NCI-H2196 (cell line): ENCODE results near the gene MRPL53.
"Not testable (repeated sequence)": the region's sequence is repeated elsewhere in the genome, so short reads cannot be mapped to it uniquely, and the experiment has no call there.

Source experiments
- DNase-seq: peaks from one replicate; lab custom pipeline; 2025; ENCODE audit not compliant: unreplicated experiment; lab: John Stamatoyannopoulos, UW

Gene MRPL53

DNA sequence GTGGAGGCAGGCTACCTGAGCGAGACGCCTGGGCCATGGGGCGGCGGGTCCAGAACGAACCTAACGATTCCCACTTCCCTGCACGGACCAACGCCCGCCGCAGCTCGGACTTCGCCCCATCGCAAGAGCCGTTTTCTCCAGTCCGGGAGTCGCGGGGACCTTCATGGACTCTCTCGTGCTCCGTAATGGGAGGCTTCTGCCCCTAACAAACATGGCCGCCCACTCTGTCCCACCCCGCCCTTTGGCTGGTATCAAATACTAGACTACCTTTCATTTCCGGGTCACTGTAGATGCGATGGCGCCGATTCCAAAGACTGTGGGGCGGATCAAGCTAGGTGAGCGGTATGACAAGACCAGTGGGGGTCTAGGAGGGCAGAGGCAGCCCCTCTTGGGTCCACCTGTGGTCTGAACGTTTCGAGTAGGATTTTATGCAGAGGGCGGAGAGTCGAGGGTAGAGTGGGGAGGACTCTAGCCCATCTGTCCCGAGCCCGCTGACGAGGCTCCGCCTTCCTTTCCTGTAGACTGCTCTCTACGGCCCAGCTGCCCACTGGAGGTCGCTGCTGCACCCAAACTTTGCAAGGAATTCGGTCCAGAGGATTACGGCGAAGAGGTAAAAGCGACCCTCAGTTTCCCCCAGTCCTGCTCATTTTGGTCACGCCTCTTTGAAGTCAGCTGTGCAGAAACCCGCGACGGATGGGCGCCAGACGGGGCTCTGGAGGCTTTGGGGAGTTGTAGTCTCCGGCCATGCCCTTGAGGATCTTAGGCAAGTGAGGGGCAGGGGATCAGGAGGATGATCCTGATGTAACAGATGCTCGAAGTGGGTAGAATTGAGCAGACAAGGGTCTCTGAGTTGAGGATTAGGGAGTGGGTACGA is 10.6 kb upstream of the MRPL53 start, which contains the start of the genes CCDC142 and TTC31:
TSS of gene CCDC142 (minus strand) at position 198 of the 874 bp plus-strand sequence. CDS start at position 37, 161 bp downstream.
TSS of gene TTC31 (plus strand) at position 281 of the 874 bp plus-strand sequence. CDS start at position 296, 15 bp downstream.
- peak; percentile 77 for DNase-seq

DNA sequence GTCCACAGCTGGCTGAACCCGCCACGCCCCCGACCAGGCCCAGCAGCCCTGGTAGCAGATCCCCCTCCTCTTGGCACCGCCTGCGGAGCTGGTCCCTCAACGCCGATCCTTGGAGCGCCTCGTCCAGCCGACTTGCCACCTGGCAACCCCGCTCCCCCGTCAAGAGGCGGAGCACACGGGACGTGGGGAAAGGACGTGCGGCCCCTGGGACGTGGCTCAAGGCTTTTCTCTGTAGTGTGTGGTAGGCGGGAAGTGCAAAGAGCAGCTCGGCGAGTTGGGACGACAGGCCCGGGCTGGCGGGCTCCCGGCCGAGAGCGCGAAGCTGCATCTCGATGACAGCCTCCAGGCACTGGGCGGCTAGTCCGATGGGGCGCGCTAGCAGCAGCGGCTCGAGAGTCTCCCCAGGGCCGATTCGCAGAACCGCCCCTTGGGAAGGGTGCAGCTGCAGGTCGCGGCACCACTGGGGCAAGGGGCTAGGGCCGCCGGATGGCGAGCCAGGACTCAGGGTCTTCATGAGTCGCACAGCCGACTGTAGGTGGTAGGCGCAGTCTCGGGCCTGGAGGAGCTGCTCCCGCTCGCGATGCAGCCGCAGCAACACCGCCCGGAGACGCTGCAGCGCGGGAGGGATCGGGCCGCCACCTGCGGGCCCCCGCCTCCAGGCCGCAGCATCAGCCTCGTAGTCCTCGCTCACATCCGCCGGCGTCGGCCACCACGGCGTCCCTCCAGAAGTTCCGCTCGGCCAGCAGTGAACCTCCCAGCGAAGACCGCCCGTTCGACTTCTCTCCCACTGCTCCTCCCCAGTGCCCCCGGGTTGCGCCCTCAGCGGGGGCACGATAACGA is 9.7 kb upstream of the MRPL53 start:
- no peak for DNase-seq

DNA sequence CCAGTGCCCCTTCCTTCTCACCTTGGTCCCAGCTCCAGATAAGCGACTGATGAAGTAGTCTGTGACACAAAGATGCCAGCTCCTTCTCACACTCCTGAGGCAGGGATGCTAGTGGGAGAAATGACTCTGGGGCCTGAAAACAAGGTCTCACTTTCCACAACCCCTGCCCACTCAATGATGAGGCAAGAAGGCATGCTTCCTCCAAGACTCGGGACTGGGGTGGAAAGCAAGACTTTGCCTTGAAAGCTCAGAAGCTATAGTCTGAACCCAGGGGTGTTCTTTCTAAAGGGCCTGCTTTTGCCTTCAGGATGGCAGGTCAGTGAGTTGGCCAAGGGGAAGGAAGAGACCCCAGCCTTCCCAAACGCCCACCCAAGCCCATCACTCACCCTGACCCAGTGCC is 9.0 kb upstream of the MRPL53 start:
- no peak for DNase-seq

DNA sequence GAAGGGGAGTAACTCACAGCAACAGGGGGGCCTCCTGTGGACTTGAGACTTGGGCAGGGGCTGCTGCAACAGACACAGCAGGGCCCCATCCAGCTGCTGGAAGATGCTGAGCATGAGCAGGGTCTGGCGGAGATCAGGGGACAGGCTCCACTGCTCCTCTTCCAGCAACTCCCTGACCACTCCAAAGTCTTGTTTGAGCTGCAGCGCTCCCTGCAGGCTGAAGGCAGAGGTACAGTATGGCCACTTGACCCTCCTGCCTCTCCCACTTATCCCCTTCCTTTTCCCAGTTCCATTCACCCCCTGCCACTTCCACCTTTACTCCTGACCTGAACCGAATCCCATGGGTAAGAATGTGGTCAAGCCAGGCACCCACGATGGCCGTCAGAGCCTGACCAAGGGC is 2.4 kb upstream of the MRPL53 start:
- peak; percentile 1 for DNase-seq

DNA sequence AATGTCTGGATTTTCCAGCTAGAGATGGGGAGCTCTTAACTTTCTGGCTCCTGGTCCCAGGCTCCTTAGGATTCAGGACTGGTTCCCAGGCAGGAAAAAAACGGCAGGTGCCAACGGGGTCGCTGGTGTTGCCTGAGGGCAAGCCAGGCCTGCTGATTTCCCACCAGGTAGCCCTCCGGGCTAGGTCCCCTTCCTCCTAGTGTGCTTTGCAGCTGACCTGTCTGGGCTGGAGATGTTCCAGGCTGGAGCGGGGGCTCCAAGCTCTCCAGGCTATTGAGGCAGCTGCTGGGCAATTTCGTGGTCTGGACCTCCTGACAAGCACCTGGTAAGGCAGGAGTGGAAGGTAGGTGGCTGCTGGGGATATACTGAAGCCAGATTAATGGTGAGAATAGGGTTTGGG is 2.0 kb upstream of the MRPL53 start:
- DNase-seq: no peak

DNA sequence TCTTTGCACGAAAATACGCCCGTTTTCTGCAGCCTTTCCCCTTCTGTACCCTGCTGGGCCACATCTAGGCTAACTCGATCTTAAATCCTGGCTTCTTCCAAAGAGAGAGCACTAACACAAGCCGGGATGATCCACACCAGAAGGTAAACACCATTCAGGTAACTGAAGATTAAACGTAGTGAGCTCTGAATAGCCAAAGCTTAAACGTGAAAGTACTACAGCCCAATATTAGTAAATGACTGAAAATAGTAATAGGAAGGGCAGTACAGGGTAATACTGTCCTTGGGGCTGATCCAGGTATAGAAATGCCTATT is 422 bp upstream of the MRPL53 start:
- no peak for DNase-seq

DNA sequence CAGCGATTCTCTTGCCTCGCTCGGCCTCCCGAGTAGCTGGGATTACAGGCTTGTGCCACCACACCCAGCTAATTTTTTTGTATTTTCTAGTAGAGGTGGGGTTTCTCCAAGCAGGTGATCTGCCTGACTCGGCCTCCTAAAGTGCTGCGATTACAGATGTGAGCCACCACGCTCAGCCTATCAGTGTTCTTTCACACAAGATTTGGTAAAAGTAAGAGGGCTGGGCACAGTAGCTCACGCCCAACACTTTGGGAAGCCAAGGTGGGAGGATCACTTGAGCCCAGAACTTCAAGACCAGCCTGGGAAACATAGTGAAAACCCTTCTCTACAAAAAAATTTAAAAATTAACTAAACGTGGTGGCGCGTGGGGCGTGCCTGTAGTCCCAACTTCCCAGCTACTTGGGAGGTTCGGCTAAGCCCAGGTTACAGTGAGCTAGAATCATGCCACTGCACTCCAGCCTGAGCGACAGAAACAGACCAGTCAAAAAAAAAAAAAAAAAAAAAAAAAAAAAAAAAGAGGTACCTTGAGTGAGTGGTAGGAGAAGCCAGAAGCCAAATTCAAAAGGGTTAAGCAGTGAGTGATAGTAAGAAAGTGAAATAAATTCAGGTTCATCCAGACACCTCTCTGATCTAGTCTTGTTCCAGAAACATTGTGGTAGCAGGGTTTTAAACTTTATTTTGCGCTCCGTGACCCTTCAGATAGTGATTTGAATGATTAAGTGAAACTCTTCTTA is 981 bp downstream of the MRPL53 start:
- DNase-seq: no peak

DNA sequence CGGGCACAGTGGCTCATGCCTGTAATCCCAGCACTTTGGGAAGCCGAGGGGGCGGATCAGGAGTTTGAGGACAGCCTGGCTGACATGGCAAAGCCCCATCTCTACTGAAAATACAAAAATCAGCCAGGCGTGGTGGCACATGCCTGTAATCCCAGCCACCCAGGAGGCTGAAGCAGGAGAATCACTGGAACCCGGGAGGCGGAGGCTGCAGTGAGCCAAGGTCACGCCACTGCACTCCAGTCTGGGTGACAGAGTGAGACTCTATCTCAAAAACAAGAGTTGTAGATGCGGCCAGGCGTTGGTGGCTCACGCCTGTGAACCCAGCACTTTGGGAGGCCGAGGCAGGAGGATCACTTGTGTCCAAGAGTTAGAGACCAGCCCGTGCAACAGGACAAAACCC is 1.7 kb downstream of the MRPL53 start:
- not testable (repeated sequence) for DNase-seq

DNA sequence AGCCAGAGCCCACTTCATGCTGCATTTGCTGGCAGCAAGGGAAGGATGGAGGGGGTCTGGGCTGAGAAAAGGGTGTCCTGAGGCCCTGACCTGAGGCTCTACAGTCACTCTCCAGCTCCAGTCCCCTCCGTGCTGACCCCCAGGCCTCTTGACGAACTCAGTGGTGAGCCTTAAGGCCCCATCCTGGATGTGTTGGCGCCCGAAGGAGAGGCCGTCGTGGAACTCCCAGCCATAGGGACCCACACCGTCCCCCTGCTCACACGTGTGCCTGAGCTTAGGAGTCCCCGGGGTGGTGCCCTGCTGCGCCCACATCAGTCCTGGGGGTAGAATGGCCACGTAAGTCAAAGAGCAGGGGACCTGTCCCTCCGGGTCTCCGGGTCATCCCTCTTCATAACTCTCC is 8.1 kb downstream of the MRPL53 start:
- no peak for DNase-seq

DNA sequence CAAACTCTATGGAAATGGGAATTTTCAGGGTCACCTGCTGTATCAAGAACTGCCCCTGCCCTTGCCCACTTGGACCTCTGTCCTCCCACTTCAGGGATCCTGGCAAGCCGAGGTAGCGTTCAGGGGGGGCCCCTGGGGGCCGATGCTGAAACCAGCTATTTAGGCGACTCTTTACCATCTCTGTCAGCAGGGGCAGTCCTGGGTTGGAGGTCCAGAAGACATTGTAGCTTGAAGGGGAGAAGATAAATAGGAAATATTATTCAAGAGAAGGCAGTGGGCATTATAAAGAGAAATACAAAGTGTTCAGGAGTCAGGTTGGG is 9.7 kb downstream of the MRPL53 start:
- DNase-seq: no peak

DNA sequence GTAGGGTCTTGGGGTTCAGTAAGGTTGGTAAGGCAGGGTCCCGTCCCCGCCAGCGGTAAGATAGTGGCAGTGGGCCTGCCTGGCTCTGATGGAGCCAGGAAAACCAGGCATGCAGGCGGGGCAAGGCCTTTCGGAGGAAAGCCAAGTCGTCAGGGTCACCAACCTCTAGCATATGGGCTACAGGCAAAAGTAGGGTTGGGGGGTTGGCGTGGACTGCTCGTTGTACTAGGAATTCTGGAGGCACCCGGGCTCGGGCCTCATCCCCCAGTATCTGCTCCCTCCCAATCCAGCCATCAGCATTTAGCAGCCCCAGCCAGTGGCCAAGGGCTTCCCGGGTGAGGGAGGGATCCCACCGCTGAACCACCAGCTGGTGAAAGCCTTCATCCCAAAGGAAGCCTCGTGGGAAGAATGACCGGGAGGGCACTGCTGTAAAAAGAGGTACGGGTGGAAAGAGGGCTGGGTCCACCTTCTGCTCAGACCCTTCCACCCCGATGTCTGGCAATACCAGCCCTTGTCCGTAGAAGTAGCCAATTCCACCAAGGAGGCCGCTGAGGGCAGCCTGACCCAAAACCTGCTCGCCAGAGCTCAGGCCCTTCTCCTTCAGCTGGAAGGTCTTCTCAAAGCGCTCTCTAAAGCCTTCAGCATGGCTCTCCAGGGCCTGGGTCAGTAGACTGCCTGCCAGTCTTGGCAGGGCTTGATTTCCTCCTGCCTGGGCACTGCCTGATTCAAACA is 10.3 kb downstream of the MRPL53 start:
- DNase-seq: no peak

DNA sequence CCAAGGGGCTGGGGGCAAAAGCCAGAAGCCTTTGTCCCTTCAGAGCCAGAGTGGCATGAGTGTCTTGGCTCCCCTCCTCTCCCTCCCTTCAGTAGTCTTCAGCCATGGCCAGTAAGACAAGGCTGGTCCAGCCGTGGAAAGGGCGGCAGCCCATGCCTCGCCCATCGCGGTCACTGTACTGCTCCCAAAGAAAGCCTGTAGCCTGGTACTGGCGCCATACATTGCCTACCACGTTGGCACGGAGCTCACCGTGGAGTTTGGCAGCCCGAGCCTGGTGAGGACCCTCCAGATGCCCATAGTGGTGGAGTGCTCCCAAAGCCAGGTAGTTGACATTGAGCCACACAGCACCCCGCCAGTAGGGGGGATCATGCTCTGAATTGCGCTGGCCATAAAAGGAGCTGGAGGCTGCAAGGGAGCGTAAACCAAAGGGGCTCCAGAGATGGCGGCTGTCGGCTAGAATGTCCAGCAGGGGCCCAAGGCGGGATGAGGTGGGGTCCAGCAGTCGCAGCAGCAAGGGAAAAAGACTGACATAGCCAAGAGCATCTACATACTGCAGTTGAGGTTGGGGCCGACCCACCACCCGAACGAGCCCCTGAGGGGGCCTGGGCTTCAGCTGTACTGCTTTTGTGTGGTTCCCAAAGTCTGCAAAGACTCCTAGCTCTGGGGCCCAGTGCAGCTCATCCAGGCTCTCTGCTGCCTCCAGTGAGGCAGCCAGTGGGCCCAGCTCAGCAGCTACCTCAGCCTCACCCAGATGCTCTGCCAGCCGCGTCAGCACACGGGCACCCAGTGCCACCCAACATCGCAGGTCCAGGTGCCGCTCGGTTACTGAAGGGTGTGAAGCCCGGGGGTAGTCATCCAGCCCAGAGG is 11.1 kb downstream of the MRPL53 start:
- no peak for DNase-seq

DNA sequence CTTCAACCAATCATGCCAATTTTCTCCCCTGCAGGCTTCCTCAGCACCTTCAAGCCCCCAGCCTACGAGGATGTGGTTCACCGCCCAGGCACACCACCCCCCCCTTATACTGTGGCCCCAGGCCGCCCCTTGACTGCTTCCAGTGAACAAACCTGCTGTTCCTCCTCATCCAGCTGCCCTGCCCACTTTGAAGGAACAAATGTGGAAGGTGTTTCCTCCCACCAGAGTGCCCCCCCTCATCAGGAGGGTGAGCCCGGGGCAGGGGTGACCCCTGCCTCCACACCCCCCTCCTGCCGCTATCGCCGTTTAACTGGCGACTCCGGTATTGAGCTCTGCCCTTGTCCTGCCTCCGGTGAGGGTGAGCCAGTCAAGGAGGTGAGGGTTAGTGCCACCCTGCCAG is 12.3 kb downstream of the MRPL53 start:
- not testable (repeated sequence) for DNase-seq

DNA sequence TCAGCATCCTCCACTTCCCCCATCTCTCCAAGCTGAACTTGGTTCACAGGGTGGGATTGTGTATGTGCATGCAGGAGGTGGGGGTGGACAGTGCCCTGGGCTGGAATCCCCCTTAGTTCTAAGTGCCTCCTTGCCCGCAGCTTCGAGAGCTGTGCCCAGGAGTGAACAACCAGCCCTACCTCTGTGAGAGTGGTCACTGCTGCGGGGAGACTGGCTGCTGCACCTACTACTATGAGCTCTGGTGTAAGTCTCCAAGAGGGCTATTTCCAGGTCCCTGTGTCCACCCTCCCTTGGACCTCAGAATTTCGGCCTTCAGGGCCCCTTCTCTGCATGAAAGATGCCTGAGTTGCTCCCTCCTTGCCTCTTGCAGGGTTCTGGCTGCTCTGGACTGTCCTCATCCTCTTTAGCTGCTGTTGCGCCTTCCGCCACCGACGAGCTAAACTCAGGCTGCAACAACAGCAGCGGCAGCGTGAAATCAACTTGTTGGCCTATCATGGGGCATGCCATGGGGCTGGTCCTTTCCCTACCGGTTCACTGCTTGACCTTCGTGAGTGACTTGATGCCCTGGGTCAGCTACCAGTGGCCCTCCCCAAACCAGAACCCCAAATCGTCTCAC is 12.9 kb downstream of the MRPL53 start:
- not testable (repeated sequence) for DNase-seq

DNA sequence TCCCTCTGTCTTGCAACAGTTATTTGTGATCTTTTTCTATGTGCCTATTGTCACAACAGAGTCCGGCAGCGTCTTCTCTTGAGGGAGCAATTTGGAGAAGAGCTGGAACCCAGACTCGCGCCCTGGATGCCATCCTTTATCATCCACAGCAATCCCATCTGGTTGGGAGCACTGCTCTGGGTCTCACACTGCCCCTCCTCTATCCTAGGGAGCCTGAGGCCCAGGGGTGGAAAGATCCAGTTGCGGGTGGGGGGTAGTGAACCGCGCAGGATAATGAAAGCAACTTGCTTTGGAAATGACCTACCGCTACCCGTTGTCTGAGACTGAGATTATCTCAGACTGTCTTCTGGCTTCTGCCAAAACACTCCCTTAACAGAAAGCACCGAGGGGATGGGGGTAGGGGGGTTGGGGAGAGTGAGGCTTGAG is 13.5 kb downstream of the MRPL53 start:
- DNase-seq: no peak

DNA sequence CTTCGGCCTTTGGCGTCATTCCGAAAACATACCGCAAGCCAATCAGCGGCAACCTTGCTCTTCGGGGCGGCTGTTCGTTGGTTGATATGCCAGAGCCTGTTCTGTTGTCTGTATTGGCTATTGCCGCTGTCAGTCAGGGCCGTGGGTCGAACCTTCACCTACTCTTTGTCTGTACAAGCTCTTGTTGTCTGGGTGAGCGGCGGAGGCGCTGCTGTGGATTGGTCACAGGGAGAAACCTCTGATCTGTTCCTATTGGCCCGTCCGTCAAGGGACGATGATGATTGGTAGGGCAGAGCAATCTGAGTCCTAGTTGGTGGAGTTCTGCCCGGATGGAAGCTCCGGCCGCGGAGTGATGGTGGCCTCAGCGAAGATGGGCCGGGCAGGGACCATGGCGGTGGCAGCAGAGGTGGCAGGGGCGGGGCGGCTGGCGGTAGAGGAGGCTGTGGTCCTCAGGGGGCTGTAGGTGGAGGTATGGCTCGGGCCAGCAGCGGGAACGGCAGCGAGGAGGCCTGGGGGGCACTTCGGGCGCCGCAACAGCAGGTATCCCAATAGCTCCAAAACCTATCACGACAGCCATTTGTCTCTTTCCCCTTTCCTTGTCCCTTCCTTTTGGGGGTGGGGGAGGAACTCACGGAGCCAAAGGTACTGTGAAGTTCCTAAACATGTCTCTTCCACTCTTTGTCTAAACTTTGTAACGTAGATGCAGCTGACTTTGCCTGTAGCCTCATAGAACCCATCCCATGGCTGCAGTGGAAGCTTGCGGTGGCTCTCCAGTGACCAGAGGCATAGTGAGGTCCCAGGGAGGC is 14.1 kb downstream of the MRPL53 start, which contains the start of gene WBP1:
TSS of gene WBP1 (plus strand) at position 307 of the 806 bp plus-strand sequence. CDS start at position 472, 165 bp downstream.
- DNase-seq: peak; percentile 88

DNA sequence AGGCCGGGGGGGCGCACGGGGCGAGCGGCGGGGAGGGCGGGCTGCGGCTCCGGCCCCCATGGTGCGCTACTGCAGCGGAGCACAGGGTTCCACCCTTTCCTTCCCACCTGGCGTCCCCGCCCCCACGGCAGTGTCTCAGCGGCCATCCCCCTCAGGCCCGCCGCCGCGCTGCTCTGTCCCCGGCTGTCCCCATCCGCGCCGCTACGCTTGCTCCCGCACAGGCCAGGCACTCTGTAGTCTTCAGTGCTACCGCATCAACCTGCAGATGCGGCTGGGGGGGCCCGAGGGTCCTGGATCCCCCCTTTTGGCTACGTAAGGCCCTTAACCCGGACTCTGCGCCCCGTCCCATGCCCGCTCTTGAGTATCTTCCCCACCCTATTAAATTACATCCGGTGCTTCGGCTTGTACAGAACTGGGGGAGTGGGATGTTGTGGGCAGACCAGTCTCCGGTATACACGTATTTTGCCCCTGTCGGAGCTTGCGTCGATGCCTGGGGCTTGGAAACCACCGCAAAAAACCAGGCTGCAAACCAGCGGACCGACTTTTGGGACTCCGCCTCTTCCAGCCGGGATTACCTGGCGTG is 14.8 kb downstream of the MRPL53 start:
- peak; percentile 61 for DNase-seq

DNA sequence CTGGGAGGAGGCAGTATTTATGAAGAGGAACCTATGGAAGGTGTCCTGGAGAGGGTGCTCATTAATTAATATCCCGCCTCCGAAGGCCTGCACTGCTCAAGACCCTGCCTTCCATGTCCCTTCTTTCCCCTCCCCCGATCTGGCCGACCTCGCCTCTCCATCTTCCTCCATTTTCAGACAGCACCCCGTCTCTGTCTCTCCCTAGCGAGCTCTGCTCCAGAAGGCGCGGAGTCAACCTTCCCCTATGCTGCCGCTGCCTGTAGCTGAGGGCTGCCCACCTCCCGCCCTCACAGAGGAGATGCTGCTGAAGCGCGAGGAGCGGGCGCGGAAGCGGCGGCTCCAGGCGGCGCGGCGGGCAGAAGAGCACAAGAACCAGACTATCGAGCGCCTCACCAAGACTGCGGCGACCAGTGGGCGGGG is 15.3 kb downstream of the MRPL53 start:
- DNase-seq: no peak
